SU-DHL-6 (cell line): ENCODE measurements around the gene DLG2.

Experiments
- EZH2phosphoT487 ChIP-seq: fragments of 200-600 bp; sonication (generic), shearing (Covaris generic); conservative IDR thresholded peaks from 2 replicates; pipeline ENCODE4 v1.6.1; 2018; ENCODE audit warnings: mild to moderate bottlenecking, antibody characterized with exemption, low read length, moderate library complexity, mixed read lengths
- TF ChIP-seq, protein P1 (sequence below): fragments of 200-600 bp; sonication (generic); IDR thresholded peaks from one replicate; pipeline ENCODE4 v1.5.1; 2017; ENCODE audit warnings: antibody characterized with exemption, mild to moderate bottlenecking, low read length, moderate library complexity; ENCODE audit not compliant: insufficient read depth, poor library complexity, severe bottlenecking

DNA sequence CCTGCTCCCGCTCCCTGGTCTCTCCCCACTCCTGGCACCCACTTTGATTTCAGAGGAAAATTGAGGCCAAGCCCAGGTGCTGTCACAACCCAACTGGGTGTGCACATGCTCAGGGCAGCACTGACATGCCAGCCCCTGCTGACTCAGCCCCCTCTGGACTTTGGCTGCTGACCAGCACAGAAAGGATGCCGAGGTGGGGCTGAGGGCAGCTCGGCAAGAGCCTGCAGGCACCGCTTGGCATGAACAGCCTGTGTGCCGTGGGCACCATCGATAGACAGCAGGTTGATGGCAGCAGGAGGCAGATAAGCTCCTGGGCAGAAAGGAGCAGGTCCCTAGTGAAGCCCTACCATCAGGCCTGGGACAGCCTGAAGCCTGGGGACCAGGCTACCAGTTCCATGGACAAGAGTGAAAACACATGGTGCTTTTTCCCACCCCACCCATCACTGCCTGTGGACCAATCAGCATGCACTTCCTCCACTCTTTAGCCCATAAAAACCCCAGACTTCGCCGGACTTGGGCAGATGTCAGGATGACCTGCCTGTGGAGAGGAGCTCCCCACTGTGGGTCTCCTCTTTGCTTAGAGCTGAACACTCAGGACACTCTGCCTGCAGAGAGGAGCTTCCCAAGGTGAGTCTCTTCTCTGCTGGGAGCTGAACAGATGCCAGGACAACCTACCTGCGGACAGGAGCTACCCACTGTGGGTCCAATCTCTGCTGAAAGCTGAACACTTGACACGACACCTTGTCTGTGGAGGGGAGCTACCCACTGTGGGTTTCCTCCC is 832.3 kb downstream of the DLG2 start:
- TF ChIP-seq, protein P1, sequence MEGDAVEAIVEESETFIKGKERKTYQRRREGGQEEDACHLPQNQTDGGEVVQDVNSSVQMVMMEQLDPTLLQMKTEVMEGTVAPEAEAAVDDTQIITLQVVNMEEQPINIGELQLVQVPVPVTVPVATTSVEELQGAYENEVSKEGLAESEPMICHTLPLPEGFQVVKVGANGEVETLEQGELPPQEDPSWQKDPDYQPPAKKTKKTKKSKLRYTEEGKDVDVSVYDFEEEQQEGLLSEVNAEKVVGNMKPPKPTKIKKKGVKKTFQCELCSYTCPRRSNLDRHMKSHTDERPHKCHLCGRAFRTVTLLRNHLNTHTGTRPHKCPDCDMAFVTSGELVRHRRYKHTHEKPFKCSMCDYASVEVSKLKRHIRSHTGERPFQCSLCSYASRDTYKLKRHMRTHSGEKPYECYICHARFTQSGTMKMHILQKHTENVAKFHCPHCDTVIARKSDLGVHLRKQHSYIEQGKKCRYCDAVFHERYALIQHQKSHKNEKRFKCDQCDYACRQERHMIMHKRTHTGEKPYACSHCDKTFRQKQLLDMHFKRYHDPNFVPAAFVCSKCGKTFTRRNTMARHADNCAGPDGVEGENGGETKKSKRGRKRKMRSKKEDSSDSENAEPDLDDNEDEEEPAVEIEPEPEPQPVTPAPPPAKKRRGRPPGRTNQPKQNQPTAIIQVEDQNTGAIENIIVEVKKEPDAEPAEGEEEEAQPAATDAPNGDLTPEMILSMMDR = no peak
- no peak for TF ChIP-seq EZH2phosphoT487
